ENCODE results near the gene ZNFX1. TPM values are rescaled to one million over a fixed set of nuclear protein-coding genes. Genes with fewer than 3 reads are reported as not detected.

The ZNFX1 gene
- total and polyA plus RNA-seq, 9 of the 15 experiments (the other 6 are each of a cell fraction or from before 2014, with no cell fraction given) = 3.8 to 13.8 (median 10.3) TPM

DNA sequence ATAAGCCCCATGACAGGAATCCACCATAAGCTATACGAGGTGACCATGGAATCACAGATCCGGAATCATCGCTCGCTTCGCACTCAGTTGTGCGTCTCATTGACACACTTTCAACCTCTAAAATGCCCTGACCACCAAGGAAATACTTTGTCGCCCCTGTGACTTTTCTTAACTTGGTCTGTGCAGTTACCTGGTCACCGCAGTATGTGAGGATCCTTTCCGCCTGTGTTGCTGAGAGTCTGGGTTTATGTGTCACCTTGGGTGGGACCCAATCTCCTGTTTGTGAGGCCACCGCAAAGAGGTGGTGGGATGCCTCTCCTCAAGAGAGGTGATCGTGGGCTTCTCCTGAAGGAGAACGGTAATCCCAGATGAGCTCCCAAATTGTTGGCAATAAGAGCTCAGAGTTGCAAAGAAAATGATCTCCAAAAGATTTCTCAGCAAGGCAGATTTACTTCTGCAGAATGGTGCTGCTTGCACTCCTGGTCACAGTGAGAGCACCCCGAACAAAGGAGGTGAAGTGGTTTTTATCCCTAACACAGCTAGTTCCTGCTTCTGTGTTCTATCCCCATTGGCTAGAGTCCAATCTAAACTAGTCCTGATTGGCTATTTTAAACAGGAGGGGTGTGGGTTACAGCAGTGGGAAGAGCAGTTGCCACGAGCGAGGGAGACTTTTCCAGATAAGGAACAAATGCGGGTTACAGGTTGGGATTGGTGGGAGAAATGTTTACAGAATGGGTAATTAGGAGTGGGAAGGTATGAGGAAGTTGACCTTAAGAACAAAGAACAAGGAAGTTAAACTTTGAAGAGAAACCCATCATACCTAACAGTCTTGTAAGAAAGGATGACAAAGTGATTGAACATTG is 9.1 kb upstream of the ZNFX1 start (continued):
- TF ChIP-seq CHAMP1 (IDR thresholded peaks at IDR 0.05) (no peak; the same call in 1 of the 2 replicates), HDAC6 (IDR thresholded peaks at IDR 0.05; ENCODE audit: low read depth, low read length) (no peak), SAP30 (IDR thresholded peaks at IDR 0.05; ENCODE audit: borderline replicate concordance, insufficient read depth, low read depth, low read length, poor library complexity, severe bottlenecking) (no peak), LEF1 (IDR thresholded peaks at IDR 0.05) (no peak), ZNF143 (CRISPR knock-in tag; IDR thresholded peaks at IDR 0.05) (no peak), PHF20 (IDR thresholded peaks at IDR 0.05; ENCODE audit: partially characterized antibody) (no peak), MEIS2 (IDR thresholded peaks at IDR 0.05; ENCODE audit: partially characterized antibody) (peak; percentile 7), GATAD2B (IDR thresholded peaks at IDR 0.05; ENCODE audit: borderline replicate concordance) (no peak), ZHX1 (conservative IDR thresholded peaks at IDR 0.05; ENCODE audit: low read length) (no peak), EP300 (IDR thresholded peaks at IDR 0.05; ENCODE audit: low read length) (0 out of 2 replicates have a peak, but pooled peaks have one; percentile 2), NONO (IDR thresholded peaks at IDR 0.05; ENCODE audit: low read depth in 2 of 2, low read length in 1 of 2) (no peak), KAT8 (IDR thresholded peaks at IDR 0.05; ENCODE audit: low read depth) (no peak), POLR2H (tag; IDR thresholded peaks at IDR 0.05; ENCODE audit: low read depth) (no peak), BRCA1 (IDR thresholded peaks at IDR 0.05) (no peak), BRCA1 (CRISPR knock-in tag; IDR thresholded peaks at IDR 0.05) (no peak), SMAD4 (CRISPR knock-in tag; conservative IDR thresholded peaks at IDR 0.05) (no peak; the same call in 1 of the 2 replicates), ZNF57 (CRISPR knock-in tag; IDR thresholded peaks at IDR 0.05) (no peak), SLC30A9 (CRISPR knock-in tag; IDR thresholded peaks at IDR 0.05) (no peak)
- TF ChIP-seq, protein P1, sequence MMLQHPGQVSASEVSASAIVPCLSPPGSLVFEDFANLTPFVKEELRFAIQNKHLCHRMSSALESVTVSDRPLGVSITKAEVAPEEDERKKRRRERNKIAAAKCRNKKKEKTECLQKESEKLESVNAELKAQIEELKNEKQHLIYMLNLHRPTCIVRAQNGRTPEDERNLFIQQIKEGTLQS (IDR thresholded peaks at IDR 0.05) = no peak
- TF ChIP-seq, protein P1 (CRISPR knock-in tag; conservative IDR thresholded peaks at IDR 0.05) = no peak
- TF ChIP-seq, protein P2, sequence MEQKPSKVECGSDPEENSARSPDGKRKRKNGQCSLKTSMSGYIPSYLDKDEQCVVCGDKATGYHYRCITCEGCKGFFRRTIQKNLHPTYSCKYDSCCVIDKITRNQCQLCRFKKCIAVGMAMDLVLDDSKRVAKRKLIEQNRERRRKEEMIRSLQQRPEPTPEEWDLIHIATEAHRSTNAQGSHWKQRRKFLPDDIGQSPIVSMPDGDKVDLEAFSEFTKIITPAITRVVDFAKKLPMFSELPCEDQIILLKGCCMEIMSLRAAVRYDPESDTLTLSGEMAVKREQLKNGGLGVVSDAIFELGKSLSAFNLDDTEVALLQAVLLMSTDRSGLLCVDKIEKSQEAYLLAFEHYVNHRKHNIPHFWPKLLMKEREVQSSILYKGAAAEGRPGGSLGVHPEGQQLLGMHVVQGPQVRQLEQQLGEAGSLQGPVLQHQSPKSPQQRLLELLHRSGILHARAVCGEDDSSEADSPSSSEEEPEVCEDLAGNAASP (IDR thresholded peaks at IDR 0.05) = no peak
